ENCODE measurements around the gene PCNX1.

PCNX1 gene

DNA sequence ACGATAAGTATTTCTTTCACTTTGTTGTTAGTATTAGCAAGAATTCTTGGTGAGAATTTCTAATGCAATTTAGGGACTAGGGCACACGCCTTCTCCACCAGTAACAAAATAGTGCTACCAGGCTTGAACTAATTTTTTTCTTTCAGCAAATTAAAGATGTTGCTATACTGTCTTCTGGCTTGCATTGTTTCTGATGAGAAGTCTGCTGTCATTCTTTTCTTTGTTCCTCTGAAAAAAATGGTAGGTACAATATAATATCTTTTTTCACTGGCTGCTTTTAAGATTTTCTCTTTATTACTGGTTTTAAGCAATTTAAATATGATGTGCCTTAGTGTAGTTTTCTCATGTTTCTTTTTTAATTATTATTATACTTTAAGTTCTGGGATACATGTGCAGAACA lies 171.2 kb downstream of the PCNX1 start:
- DNase-seq (ENCODE audit: low spot score): no peak

DNA sequence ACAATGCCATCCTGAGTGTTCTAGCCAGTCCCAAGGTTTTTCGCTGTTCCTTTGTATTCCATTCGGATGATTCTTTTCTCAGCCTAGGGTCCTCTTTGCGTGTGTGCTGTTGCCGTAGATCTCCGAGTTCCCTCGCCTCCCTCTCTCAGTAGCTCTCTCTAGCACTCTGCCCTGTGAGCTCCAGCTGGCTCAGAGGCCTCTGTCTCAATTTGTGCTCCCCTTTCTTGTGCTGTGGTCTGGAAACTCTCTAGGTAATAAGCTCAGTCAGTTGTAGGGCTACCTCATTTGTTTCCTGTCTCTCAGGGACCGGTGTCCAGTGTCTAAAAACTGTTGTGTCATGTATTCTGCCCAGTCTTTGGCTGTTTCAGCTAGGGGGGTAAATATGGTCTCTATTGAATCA lies 179.3 kb downstream of the PCNX1 start:
- DNase-seq (ENCODE audit: low spot score): peak; percentile 14

DNA sequence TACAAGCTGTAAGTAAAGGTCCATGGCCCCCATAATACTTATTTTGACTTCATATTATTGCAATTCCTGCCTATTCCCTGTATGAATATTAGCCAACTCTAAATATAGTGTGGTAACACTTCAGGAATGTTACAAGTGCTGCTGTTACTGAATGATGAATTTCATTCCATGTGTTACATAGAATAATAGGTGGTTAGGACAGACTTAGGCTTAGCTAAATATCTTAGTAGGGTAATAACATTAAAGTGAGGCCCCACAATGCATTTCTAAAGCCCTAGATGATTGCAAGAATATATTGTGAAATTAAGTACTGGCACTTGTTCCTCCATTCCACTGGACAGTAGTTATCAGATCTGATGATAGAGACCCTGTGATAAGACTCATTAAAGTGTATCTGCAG lies 182.7 kb downstream of the PCNX1 start:
- DNase-seq (ENCODE audit: low spot score): no peak

DNA sequence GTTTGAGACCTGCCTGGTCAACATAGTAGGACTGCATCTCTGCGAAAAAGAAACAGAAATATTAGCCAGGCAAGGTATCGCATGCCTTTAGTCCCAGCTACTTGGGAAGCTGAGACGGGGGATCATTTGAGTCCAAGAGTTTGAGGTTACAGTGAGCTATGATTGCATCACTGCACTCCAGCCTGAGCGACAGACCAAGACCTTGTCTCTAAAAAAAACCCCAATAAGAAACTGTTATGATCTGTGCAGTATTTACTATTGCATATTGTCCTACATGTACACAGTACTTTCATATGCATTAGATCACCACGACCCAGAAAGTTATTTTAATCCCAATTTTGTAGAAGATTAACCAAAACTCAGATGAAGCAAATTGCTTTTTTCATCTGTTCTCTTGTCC lies 187.5 kb downstream of the PCNX1 start:
- no peak for DNase-seq (ENCODE audit: low spot score)

DNA sequence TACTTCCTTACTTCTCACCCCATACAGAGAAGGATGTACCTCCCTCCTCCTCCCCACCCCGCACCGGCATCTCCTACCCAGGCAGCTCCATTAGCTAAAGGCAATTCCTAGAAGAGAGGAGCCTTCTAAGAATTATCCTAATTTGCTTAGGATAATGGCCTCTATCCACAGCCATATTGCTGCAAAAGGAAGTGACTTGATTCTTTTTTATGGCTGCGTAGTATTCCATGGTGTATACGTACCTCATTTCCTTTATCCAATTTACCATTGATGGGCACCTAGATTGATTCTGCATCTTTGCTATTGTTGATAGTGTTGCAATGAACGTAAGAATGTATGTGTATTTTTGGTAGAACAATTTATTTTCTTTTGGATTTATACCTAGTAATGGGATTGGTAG lies 189.7 kb downstream of the PCNX1 start:
- no peak for DNase-seq (ENCODE audit: low spot score)

DNA sequence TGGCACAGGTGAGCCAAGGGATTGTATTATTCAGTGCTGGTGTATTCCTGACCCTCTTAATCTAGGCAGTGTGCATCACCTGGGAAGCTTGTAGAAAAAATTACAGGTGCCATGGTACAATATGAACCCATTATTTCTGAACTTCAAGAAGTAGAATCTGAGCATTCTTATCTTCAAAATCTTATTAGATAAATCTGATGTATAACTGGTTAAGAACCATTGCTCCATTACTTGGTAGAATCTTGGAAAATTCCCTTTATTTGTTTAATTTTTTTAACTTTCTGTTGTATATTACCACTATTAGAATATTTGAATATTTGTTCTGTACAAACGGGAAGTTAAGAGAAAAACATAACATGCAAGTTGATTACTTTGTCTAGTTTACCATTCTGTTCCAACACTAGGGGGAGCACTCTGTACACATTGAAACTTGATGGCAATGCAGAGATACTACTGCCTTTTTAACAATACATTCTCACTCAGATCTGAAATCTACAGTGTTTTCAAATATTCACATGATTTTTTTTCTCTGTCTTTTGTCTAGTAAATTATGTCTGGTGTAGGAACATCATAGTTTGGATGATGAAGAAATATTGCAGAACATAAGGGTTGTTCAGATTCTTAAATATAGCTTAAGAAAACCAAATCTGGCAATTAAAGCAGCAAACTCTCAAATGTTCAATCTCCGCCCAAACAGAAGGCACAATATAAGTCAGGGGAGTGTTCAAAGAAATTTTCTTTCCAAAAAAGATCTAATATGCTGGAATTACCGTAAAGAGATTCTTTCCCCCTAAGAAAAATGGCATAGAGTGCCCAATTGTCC lies 196.6 kb downstream of the PCNX1 start:
- peak; percentile 40 for DNase-seq (ENCODE audit: low spot score)

DNA sequence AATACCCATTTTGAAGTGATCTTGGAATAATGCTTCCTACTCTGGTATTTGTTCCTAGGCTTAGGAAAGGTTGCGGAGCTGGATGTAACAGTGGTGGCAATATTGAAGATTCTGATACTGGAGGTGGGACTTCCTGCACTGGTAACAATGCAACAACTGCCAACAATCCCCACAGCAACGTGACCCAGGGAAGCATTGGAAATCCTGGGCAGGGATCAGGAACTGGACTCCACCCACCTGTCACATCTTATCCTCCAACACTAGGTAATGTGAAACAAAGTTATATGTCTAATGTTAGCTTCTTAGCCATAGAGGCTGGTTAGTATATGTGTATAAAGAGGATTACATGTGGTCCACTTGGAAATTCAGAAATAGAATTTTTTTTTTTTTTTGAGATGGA lies 197.9 kb downstream of the PCNX1 start:
- no peak for DNase-seq (ENCODE audit: low spot score)

DNA sequence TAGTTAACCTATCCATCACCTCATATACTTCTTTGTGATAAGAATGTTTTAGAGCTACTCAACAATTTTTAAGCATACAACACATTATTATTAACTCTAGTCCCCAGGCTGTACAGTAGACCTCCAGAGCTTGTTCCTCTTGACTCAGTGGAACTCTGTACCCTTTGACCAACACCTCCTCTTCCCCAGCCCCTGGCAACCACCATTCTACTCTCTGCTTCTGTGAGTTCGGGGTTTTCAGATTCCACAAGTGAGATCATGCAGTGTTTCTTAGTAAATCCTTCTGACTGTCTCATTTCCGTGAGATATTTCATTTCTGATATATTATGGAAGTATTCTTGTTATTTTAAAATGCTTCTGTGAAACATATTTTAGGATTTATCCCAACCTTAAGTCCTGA lies 200.7 kb downstream of the PCNX1 start:
- DNase-seq (ENCODE audit: low spot score): no peak

DNA sequence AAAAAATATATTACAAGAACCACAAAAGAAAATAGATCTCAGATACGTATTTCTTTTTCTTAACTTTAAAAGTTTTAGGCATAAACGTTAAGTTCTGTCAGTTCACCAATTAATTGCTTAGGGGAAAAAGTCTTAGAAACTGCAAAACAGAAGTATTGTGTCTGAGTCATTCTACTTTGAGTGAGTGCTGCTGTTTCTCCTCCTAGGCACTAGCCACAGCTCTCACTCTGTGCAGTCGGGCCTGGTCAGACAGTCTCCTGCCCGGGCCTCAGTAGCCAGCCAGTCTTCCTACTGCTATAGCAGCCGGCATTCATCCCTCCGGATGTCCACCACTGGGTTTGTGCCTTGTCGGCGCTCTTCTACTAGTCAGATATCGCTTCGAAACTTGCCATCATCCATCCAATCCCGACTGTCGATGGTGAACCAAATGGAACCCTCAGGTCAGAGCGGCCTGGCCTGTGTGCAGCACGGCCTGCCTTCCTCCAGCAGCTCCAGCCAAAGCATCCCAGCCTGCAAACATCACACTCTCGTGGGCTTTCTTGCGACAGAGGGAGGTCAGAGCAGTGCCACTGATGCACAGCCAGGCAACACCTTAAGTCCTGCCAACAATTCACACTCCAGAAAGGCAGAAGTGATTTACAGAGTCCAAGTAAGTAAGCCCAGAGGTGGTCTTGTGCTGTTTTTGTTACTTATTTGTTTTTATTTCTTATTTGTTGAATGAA lies 201.3 kb downstream of the PCNX1 start:
- DNase-seq (ENCODE audit: low spot score): peak; percentile 20

DNA sequence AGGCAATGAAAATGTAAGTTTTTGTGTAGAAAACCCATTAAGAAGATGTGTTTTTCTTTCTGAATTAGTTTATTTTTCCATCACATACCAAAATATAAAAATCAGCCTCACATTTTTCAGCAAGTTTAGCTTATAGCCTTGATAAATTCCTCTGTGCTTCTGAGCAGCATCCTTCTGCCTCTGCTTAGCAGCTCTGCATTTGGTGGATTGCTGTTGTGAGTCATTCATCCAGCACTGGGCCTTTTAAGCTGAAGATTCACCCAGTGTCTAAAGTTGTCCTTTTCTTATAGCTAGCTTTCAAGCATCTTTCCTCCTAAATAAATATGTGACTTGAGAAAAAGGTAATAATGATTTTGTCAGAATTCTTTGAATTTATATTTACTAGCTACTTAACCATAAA lies 206.1 kb downstream of the PCNX1 start:
- DNase-seq (ENCODE audit: low spot score): no peak

DNA sequence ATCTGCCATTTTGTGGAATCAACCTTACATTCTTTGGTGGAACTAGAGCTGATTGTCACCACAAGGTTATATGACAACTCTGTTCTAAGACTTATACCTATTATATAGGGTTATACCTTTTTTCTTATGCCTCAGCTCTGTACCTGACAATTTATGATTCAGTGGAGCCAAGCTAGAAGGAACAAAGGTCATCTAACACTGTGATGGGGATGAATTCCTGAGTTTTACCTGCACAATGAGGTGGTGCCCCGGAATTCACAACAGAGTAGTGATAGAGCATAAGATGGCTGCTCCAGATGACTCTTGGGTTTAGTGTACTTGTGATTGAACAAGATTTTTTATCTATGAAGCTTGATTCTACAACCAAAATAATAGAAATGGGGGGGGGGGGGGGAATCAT lies 207.3 kb downstream of the PCNX1 start:
- no peak for DNase-seq (ENCODE audit: low spot score)

DNA sequence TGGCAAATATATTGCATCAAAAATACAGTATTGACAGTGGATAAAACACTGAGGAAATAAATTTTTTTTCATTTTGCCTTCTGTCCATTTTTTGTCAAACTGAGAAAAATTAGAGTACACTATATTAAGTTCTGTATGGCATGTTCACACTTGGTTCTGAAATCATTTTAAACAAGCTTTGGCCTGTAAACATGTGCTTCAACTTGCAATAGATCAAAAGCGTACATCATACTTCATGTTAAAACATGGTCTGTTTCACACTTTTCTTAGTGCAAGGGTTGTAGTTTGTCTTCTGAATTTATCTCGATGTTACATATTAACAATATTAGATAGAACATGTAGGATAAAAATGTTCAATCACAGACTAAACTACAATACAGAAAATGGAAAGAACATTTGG lies 208.0 kb downstream of the PCNX1 start:
- DNase-seq (ENCODE audit: low spot score): no peak

DNA sequence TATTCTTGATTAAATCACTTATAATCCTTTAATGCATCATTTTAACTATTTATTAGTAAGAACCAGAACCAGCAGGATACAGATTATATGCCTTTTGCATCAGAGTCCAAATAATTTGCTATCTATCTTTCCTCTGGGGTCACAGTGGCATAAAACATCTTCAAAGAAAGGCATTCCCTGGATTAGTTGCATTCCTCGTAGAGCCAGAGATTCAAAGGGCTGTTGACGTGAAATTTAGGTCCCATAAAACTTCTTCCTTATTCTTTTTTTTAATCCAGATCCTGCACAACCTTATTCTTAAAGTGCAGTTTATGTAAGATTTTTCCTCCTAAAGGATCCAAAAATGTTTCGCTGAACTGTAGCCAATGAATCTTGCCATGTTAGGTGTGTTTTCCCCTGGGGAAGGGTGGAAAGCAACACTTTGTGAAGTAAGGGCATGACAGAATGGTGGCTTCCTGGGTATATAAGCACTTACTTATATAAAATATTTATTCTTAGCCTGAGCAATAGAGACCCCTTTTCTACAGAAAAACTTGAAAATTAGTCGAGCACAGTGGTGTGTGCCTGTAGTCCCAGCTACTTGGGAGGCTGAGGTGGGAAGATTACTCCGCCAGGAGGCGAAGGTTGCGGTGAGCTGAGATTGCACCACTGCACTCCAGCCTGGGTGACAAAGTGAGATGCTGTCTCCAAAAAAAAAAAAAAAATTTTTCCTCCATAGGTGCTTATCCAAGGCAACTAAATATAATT lies 208.7 kb downstream of the PCNX1 start:
- DNase-seq (ENCODE audit: low spot score): no peak

DNA sequence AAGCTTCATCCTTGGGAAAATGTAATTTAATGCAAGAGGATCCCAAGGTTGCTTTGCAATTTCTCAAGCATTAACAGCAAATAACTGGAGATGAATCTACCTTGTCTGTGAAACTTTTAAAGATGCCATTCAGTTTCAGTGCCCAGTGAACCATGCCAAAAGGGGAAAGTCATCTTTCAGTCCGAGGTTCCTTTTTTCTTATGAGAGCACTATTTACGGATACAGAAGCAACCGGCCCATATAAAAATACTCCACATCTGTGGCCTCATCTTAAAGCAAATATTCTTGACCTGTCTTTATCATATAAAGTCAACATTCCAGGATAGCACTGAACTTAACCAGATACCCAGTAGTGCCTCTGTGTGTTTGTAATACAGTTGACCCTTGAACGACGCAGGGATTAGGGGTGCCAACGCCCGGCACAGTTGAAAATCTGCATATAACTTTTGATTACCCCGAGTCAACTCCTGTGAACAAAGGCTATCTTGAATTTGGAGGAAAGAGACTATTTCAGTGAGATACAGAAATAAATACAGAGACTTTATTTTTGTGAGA lies 209.4 kb downstream of the PCNX1 start:
- no peak for DNase-seq (ENCODE audit: low spot score)

DNA sequence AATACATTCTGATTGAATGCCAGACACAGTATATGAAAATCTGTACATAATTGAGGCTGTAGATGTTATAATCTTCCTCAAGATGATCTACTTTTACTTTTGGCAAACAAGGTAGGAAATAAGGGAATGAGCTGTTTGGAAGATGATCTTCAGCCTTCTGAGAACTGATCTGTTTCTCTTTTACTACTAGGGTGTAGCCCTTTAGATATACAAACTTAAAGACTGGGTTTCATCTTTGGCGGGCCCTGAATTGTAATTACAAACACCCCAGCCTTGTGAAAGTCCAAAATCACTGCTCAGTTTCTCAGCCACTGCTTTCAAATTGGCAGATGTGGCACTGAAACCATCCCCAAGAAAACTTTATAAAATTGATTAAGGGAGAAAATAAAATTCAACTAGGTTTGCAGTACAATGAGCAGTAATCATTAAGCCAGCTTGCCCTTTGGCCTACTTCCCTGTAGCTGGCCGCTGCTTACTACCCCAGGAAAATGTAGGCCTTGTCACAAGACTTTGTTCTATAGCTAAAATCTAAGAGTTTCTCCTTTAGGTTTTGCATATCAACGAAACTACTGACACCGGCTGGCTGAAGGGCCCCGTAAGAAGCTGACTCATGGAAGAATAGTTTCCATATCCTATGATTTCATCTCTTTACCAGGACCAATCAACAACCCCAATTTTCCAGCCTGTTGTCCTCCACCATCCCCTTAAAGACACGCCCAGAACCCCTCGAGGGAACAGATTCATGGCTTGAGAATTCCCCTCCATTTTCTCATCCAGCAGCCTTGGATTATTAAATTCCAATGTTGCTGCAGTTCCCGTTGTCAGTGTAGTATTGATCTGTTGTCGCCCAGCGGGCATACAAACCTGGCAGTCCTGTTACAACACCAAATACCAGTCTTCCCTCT lies 210.8 kb downstream of the PCNX1 start:
- DNase-seq (ENCODE audit: low spot score): no peak

DNA sequence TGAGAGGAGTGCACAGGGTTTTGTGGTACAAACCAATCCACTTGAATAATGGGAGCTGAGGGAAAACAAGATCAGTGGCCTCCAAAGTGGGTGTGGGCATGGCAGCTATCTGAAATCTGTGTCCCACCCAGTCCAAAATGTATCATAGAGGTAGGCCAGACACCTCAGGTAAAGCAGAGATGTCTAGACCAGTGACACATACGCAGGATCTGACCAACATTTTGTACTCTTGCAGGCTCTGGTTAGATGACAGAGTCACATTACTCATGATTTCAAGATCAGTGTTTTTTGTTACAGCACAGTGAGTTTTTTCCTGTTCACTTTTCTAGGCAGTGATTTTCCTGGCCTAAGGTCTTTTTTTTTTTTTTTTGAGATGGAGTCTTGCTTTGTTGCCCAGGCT lies 211.8 kb downstream of the PCNX1 start:
- DNase-seq (ENCODE audit: low spot score): no peak

DNA sequence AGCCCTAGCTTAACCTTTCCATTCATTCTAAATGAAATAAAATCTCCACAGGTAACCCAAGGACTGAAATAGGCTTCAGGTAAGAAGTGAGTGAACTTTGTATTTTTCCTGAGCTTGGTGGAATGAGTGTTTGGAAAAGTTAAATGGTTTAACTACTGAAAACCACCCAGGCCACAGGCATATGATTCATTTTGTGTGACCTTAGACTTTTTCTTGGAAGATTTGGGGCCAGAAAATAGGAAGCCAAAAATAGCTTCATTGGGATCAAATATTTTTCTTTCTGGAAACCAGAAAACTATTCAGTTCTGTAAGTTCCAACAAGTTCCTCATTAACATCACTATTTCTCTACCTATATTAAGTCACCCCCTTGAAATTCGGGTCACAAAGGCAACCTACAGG lies 212.6 kb downstream of the PCNX1 start:
- DNase-seq (ENCODE audit: low spot score): no peak

DNA sequence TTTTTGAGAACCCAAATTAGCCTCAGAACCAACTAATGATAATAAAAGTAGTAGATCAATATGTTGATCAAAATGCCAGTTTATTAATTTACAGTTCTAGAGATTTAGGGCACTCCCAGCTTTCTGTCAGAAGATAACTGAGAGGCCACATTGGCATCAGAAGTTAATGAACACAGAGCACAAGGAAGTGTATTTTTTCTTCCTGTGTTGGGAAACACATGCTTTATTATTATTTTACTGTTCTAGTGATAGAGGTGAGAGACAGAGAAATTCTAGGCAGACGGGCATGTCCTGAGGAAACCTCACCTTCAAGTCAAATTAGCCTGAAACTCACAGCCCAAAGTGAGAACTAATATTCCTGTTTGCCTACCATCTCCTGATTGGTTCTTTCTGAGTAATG lies 213.7 kb downstream of the PCNX1 start:
- DNase-seq (ENCODE audit: low spot score): no peak

DNA sequence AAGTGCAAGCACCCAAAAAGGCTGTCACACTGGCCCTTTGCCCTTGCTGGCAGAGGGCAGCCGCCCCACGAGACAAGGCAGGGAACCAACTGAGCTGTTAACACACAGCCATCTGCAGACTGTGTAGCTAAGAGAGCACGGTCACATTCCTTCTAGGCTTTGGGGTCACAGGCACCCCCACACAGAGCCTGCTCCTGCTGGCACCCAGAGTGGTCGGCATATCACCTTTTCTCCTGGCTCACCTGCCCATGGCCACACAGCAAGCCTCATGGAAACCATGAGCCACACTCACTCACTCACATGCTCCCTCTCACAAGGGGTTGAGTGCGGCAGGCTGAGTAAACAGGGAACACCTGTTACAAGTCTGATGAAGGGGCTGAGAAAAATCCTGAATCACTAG lies 214.5 kb downstream of the PCNX1 start:
- no peak for DNase-seq (ENCODE audit: low spot score)

DNA sequence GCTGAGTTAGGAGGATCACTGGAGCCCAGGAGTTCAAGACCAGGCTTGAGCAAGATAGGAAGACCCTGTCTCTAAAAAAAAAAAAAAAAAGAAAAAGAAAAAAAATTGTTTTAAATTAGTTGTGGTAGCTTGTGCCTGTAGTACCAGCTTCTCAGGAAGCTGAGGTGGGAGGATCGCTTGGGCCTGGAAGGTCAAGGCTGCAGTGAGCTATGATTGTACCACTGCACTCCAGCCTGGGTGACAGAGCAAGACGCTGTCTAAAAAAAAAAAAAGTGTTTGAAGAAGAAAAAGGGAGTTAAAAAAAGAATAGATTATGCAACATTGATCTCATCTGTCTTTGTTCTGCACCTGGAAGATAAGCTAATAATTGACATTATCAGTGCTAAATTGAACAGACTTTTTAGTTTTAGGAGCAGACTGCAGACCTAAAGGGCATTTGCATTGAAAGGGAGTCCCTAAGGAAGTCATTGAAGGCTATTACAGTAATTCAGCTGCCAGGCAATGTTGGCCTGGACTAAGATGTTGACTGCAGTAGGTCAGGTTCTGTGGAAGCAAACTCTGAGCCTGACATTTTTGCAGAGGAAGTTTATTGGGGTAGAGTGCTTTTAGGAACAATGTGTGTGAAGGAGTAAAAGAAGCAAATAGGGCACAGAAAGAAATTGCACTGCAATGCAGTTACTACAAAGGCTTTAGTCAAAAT lies 215.8 kb downstream of the PCNX1 start:
- DNase-seq (ENCODE audit: low spot score): no peak

DNA sequence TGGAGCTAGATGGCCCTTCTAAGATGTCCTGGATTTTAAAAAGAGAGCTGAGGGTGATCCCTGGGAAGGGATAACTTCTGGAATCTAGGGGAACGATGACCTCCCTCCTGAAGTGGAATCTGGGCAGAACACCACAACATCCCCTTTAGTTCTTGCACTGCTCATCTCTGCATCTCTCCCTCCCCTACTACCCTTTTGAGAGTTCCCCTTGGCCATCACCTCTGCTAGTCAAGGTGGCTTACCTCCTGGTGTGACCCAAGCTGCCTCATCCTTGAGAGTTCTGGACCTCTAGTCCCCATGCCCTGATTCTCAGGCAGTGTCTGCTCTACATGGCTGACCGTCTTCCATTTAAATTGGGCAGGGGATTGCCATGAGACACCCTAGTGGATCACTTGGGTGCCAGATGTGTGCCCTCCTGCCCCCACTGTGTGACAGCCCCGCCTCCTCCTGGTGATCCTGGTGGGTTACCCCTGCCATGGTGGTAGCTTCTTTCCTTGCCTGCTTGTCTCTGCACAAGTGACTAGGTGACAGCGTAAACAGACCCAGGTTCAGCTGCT lies 216.4 kb downstream of the PCNX1 start:
- DNase-seq (ENCODE audit: low spot score): no peak

Measured in globus pallidus (tissue), 1 donor.